PC-9 (cell line): ENCODE measurements around the gene SEMA5A. TPM values are rescaled to one million over a fixed set of nuclear protein-coding genes. Genes with fewer than 3 reads are reported as not detected.

ENCODE experiments used
- BruUV-seq: library from RNA; stranded (reverse); fragments of 400-500 nt; replicated peaks from 2 replicates; lab custom pipeline; 2021; lab: Mats Ljungman, UMichigan
- CTCF ChIA-PET: fragments of 300-600 bp; sonication (Branson Sonifier 250); formaldehyde crosslinking; loops from one replicate; lab custom pipeline; 2022; ENCODE audit warnings: antibody characterized with exemption; lab: Charles Lee
- POLR2A ChIA-PET: fragments of 300-600 bp; sonication (Branson Sonifier 250); formaldehyde crosslinking; loops from one replicate; lab custom pipeline; 2022; ENCODE audit warnings: antibody characterized with exemption; ENCODE audit not compliant: unreplicated experiment; lab: Charles Lee
- DNase-seq, 2 experiments: peaks; one replicate each; pipeline versions ENCODE4 v3.0.0 to v3.0.0-alpha.2; 2015 to 2022; ENCODE audit warnings: mixed read lengths in 1 of 2
- H2AFZ ChIP-seq: fragments of 200-600 bp; sonication (generic); 2 replicates; pipeline ENCODE4 v1.8.1; 2017; ENCODE audit warnings: antibody characterized with exemption
- H3F3A ChIP-seq: fragments of 200-600 bp; sonication (generic); 2 replicates; pipeline ENCODE4 v1.8.1; 2017; ENCODE audit warnings: antibody characterized with exemption, mild to moderate bottlenecking, low read depth; ENCODE audit not compliant: insufficient read depth
- H3K27ac ChIP-seq: fragments of 200-600 bp; sonication (generic); 2 replicates; pipeline ENCODE4 v1.6.1; 2016; ENCODE audit warnings: mixed run types
- H3K27me3 ChIP-seq: fragments of 200-600 bp; sonication (generic); 2 replicates; pipeline ENCODE4 v1.6.1; 2016; ENCODE audit warnings: low read depth, mixed run types; ENCODE audit not compliant: insufficient read depth
- H3K36me3 ChIP-seq: fragments of 200-600 bp; sonication (generic); 2 replicates; pipeline ENCODE4 v1.6.1; 2016; ENCODE audit warnings: low read depth, mixed run types
- H3K4me1 ChIP-seq: fragments of 200-600 bp; sonication (generic); replicated peaks from 2 replicates; pipeline ENCODE4 v1.6.1; 2016; ENCODE audit warnings: mixed run types; ENCODE audit not compliant: insufficient read depth
- H3K4me2 ChIP-seq: fragments of 200-600 bp; sonication (generic); 2 replicates; pipeline ENCODE4 v1.6.1; 2017; ENCODE audit warnings: mixed run types
- H3K4me3 ChIP-seq: fragments of 200-600 bp; sonication (generic); 2 replicates; pipeline ENCODE4 v1.6.1; 2016; ENCODE audit warnings: mixed run types
- H3K79me2 ChIP-seq: fragments of 200-600 bp; sonication (generic); 2 replicates; pipeline ENCODE4 v1.6.1; 2017; ENCODE audit warnings: low read depth, mixed run types
- H3K9me2 ChIP-seq: fragments of 200-600 bp; sonication (generic); 2 replicates; pipeline ENCODE4 v1.8.1; 2017; ENCODE audit warnings: mild to moderate bottlenecking; ENCODE audit not compliant: insufficient read depth
- H3K9me3 ChIP-seq: fragments of 200-600 bp; sonication (generic); 2 replicates; pipeline ENCODE4 v1.8.1; 2016; ENCODE audit warnings: low read depth; ENCODE audit not compliant: insufficient read depth
- H4K20me1 ChIP-seq: fragments of 200-600 bp; sonication (generic); 2 replicates; pipeline ENCODE4 v1.8.1; 2017; ENCODE audit not compliant: insufficient read depth
- CTCF ChIP-seq: fragments of 200-600 bp; sonication (generic); conservative IDR thresholded peaks from 2 replicates; pipeline ENCODE4 v1.6.1; 2017; ENCODE audit warnings: mixed run types, antibody characterized with exemption, mild to moderate bottlenecking, moderate library complexity
- EZH2 ChIP-seq: fragments of 200-600 bp; sonication (generic); IDR thresholded peaks from 2 replicates; pipeline ENCODE4 v1.8.0; 2017; ENCODE audit warnings: antibody characterized with exemption, low read depth
- intact Hi-C: fragments of 100-400 bp; cut with micrococcal nuclease; formaldehyde crosslinking; loops from one replicate; pipeline ENCODE4 v1.10.0; 2022; ENCODE audit not compliant: unreplicated experiment
- total RNA-seq: library from RNA; stranded (reverse); gene quantifications from 2 replicates; pipeline ENCODE4 v1.2.3, GENCODE V29; 2021

SEMA5A gene
- total RNA-seq, 1 experiment from 2014 or later: not detected

- POLR2A ChIA-PET: no interaction called here
- no peaks in the 10 kb centered on the region for H4K20me1 ChIP-seq
- H2AFZ ChIP-seq: no peak overlapping the region
- no peaks in the 10 kb centered on the region for H3K27me3 ChIP-seq
- no peaks in the 10 kb centered on the region for H3K9me3 ChIP-seq
- no peaks in the 10 kb centered on the region for H3K36me3 ChIP-seq
- intact Hi-C loops: loop anchor here (10.0 kb wide), 1 partner anchor 176 kb away; no protein-coding TSS in a partner anchor
- no peaks in the 10 kb centered on the region for H3K79me2 ChIP-seq
- DNase-seq: no peak
- CTCF ChIA-PET: no interaction called here
- BruUV-seq: no TSS peak
- H3K4me2 ChIP-seq: no peak overlapping the region
- TF ChIP-seq CTCF (no peak), EZH2 (no peak)
- H3K4me1 ChIP-seq: peaks cover 5% of the 10 kb centered on the region; the same call in 1 of the 2 replicates
- no peaks in the 10 kb centered on the region for H3F3A ChIP-seq
- H3K4me3 ChIP-seq: no peak overlapping the region
- H3K9me2 ChIP-seq: no peaks in the 10 kb centered on the region
- no peak overlapping the region for H3K27ac ChIP-seq
Observed at GRCh38 chr5:9540791-9541190, 5.1 kb downstream of the SEMA5A start.

GRCh38 chr5:9538504-9538903 is 7.4 kb downstream of the SEMA5A start:
- CTCF ChIA-PET: interaction anchor here (0.5 kb wide), 1 partner anchor 497 kb away, joined by 9 read pairs; no protein-coding TSS in a partner anchor

GRCh38 chr5:9537223-9538141 is 8.4 kb downstream of the SEMA5A start:
- CTCF ChIA-PET: interaction anchor here (0.6 kb wide), 1 partner anchor 1650 kb away, joined by 4 read pairs; no protein-coding TSS in a partner anchor
- no peaks in the 10 kb centered on the region for H3K79me2 ChIP-seq

More at GRCh38 chr5:9538504-9538903, 7.4 kb downstream of the SEMA5A start:
- no peak for DNase-seq
- POLR2A ChIA-PET: no interaction called here
- Histone ChIP-seq H2AFZ (no peak overlapping the region), H3K79me2 (no peaks in the 10 kb centered on the region), H3F3A (no peaks in the 10 kb centered on the region), H3K9me2 (no peaks in the 10 kb centered on the region), H3K36me3 (no peaks in the 10 kb centered on the region), H3K9me3 (no peaks in the 10 kb centered on the region), H4K20me1 (no peaks in the 10 kb centered on the region), H3K4me2 (no peak overlapping the region), H3K4me1 (no peaks in the 10 kb centered on the region), H3K27me3 (no peaks in the 10 kb centered on the region), H3K27ac (no peak overlapping the region), H3K4me3 (no peak overlapping the region)
- no TSS peak for BruUV-seq
- intact Hi-C loops: no loop called here
- TF ChIP-seq EZH2 (no peak), CTCF (no peak)

More at GRCh38 chr5:9537223-9538141, 8.4 kb downstream of the SEMA5A start:
- Histone ChIP-seq H3K27ac (no peak overlapping the region), H3F3A (no peaks in the 10 kb centered on the region), H3K9me2 (no peaks in the 10 kb centered on the region), H3K9me3 (no peaks in the 10 kb centered on the region), H3K4me2 (no peak overlapping the region), H3K27me3 (no peaks in the 10 kb centered on the region), H3K4me3 (no peak overlapping the region), H3K36me3 (no peaks in the 10 kb centered on the region), H4K20me1 (no peaks in the 10 kb centered on the region), H3K4me1 (peaks cover 7% of the 10 kb centered on the region; the same call in 1 of the 2 replicates), H2AFZ (no peak overlapping the region)
- no peak for DNase-seq
- no TSS peak for BruUV-seq
- no peak for TF ChIP-seq CTCF
- intact Hi-C loops: no loop called here
- POLR2A ChIA-PET: no interaction called here
